Measurements from ENCODE around the gene TIAM1. TPM values are rescaled to one million over a fixed set of nuclear protein-coding genes. Genes with fewer than 3 reads are reported as not detected.

TIAM1 gene
- total RNA-seq, 4 donors from 2014 or later, result 6.5 to 36.4 (median 13.0) TPM

- ATAC-seq (ENCODE audit: low FRiP score), result no peak
- no peak for TF ChIP-seq CTCF (IDR thresholded peaks at IDR 0.05)
- no peak for DNase-seq (ENCODE audit: low spot score)
Observed at GRCh38 chr21:31261759-31262158, 82.3 kb downstream of the TIAM1 start.

GRCh38 chr21:31260790-31261189 is 83.3 kb downstream of the TIAM1 start:
- ATAC-seq (ENCODE audit: low FRiP score), result no peak
- DNase-seq (ENCODE audit: low spot score), result no peak
- TF ChIP-seq CTCF (IDR thresholded peaks at IDR 0.05), result no peak

GRCh38 chr21:31258073-31258472 is 86.0 kb downstream of the TIAM1 start:
- DNase-seq (ENCODE audit: low spot score) (no peak), ATAC-seq (ENCODE audit: low FRiP score) (no peak)
- TF ChIP-seq CTCF (IDR thresholded peaks at IDR 0.05), result no peak

GRCh38 chr21:31257265-31257664 is 86.8 kb downstream of the TIAM1 start:
- DNase-seq (ENCODE audit: low spot score) (no peak), ATAC-seq (ENCODE audit: low FRiP score) (no peak)
- TF ChIP-seq CTCF (IDR thresholded peaks at IDR 0.05), result no peak

- DNase-seq (ENCODE audit: low spot score) (no peak), ATAC-seq (ENCODE audit: low FRiP score) (no peak)
- no peak for TF ChIP-seq CTCF (IDR thresholded peaks at IDR 0.05)
Observed at GRCh38 chr21:31255896-31256295, 88.2 kb downstream of the TIAM1 start.

GRCh38 chr21:31255036-31255435 is 89.0 kb downstream of the TIAM1 start:
- TF ChIP-seq CTCF (IDR thresholded peaks at IDR 0.05), result no peak
- ATAC-seq (ENCODE audit: low FRiP score) (no peak), DNase-seq (ENCODE audit: low spot score) (no peak)

- TF ChIP-seq CTCF (IDR thresholded peaks at IDR 0.05), result no peak
- DNase-seq (ENCODE audit: low spot score), result no peak
- no peak for ATAC-seq (ENCODE audit: low FRiP score)
Observed at GRCh38 chr21:31254131-31254530, 89.9 kb downstream of the TIAM1 start.
